Kidney (tissue), 14 donors: ENCODE measurements around the gene RHOC. TPM values are rescaled to one million over a fixed set of nuclear protein-coding genes. Genes with fewer than 3 reads are reported as not detected.
A peak's percentile ranks its signal among the peaks of the same experiment; 100 is the strongest.

Source experiments
- DNase-seq, 5 donors: peaks; one replicate each; pipeline ENCODE4 v3.0.0-alpha.2; 2013 to 2020
- FAIRE-seq: peaks from 2 replicates; lab custom pipeline; 2012; peaks lifted over from hg19 to GRCh38; lab: Jason Lieb, UNC
- H3K27ac ChIP-seq, 2 donors: one replicate each; pipeline ENCODE4 v1.7.0; 2013; ENCODE audit warnings: low read depth in 2 of 2, low read length in 2 of 2, inconsistent platforms in 1 of 2
- H3K27me3 ChIP-seq: one replicate; pipeline ENCODE4 v1.7.1; 2013; ENCODE audit warnings: low read length, inconsistent platforms; ENCODE audit not compliant: control insufficient read depth, insufficient read depth
- H3K36me3 ChIP-seq, 3 donors: one replicate each; pipeline versions ENCODE4 v1.7.0 to v1.7.1; 2013; ENCODE audit warnings: low read length in 3 of 3, control low read depth in 1 of 3, inconsistent platforms in 1 of 3; ENCODE audit not compliant: insufficient read depth in 3 of 3, control insufficient read depth in 2 of 3
- H3K4me1 ChIP-seq, 3 donors: one replicate each; pipeline versions ENCODE4 v1.7.0 to v1.7.1; 2013; ENCODE audit warnings: low read length in 3 of 3, inconsistent platforms in 1 of 3, low read depth in 1 of 3; ENCODE audit not compliant: control insufficient read depth in 2 of 3, insufficient read depth in 2 of 3
- H3K4me3 ChIP-seq, 3 donors: one replicate each; pipeline versions ENCODE4 v1.7.0 to v1.8.1; 2013; ENCODE audit warnings: low read length in 3 of 3, control low read depth in 1 of 3, inconsistent platforms in 1 of 3
- H3K9ac ChIP-seq, 3 donors: one replicate each; pipeline versions ENCODE4 v1.7.0 to v1.7.1; 2013; ENCODE audit warnings: low read length in 3 of 3, control low read depth in 1 of 3, inconsistent platforms in 1 of 3
- H3K9me3 ChIP-seq, 3 donors: one replicate each; pipeline versions ENCODE4 v1.7.0 to v1.7.1; 2013; ENCODE audit warnings: low read length in 3 of 3, control low read depth in 1 of 3, inconsistent platforms in 1 of 3; ENCODE audit not compliant: control insufficient read depth in 2 of 3, insufficient read depth in 1 of 3
- intact Hi-C: fragments of 100-400 bp; cut with DNase I; formaldehyde crosslinking; loops from one replicate; pipeline ENCODE4 v1.11.1; 2022
- polyA plus RNA-seq: library from polyadenylated mRNA; stranded (reverse); fragments of 350-450 nt; fragmentation: Illumina TruSeq; extraction: RNeasy Lipid Tissue Mini Kit (QIAGEN cat#74804); gene quantifications from one replicate; pipeline ENCODE4 v1.2.3, GENCODE V29; 2014; ENCODE audit warnings: low read depth, low replicate concordance; ENCODE audit not compliant: insufficient read depth
- total RNA-seq: library from RNA; stranded (reverse); fragmentation: NEBNext Ultra II Directional; extraction: Animal tissue kit (Norgen Biotek cat#: 25700); gene quantifications from one replicate; pipeline ENCODE4 v1.2.1, GENCODE V29; 2021
- TF ChIP-seq, protein P1 (sequence below): IDR thresholded peaks from 3 replicates; pipeline ENCODE4 v1.5.1; 2012; ENCODE audit warnings: mild to moderate bottlenecking, moderate library complexity, borderline replicate concordance; ENCODE audit not compliant: insufficient read depth; ENCODE audit errors: extremely low read depth
- donor health status: control.
- donor health status: control.
- donor health status: control.
- donor health status: control.
- donor health status: control.
- donor health status: DM: yes; HTN: yes; CAD: no.
- donor health status: Normal renal cell carcinoma (clear cell type).

RHOC gene
- total and polyA plus RNA-seq, 2 donors from 2014 or later, result 270 to 501 TPM

GRCh38 chr1:112710159-112710558 is 3.2 kb upstream of the RHOC start:
- FAIRE-seq (no peak), DNase-seq (peak in 1 of 5 donors; percentile 34)
- H3K9ac ChIP-seq, result no peak overlapping the region
- H3K36me3 ChIP-seq, result no peaks in the 10 kb centered on the region
- no peak overlapping the region for H3K4me3 ChIP-seq
- no peaks in the 10 kb centered on the region for H3K27me3 ChIP-seq
- H3K4me1 ChIP-seq, result peaks cover 0 to 23% (median 18%) of the 10 kb centered on the region in 3 donors
- TF ChIP-seq, protein P1, sequence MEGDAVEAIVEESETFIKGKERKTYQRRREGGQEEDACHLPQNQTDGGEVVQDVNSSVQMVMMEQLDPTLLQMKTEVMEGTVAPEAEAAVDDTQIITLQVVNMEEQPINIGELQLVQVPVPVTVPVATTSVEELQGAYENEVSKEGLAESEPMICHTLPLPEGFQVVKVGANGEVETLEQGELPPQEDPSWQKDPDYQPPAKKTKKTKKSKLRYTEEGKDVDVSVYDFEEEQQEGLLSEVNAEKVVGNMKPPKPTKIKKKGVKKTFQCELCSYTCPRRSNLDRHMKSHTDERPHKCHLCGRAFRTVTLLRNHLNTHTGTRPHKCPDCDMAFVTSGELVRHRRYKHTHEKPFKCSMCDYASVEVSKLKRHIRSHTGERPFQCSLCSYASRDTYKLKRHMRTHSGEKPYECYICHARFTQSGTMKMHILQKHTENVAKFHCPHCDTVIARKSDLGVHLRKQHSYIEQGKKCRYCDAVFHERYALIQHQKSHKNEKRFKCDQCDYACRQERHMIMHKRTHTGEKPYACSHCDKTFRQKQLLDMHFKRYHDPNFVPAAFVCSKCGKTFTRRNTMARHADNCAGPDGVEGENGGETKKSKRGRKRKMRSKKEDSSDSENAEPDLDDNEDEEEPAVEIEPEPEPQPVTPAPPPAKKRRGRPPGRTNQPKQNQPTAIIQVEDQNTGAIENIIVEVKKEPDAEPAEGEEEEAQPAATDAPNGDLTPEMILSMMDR, result no peak
- intact Hi-C loops, result no loop called here
- H3K9me3 ChIP-seq, result no peaks in the 10 kb centered on the region
- H3K27ac ChIP-seq, result no peak overlapping the region

- Histone ChIP-seq H3K9ac (no peak overlapping the region), H3K9me3 (no peaks in the 10 kb centered on the region), H3K27ac (no peak overlapping the region), H3K4me1 (peaks cover 0 to 23% (median 20%) of the 10 kb centered on the region in 3 donors), H3K36me3 (no peaks in the 10 kb centered on the region), H3K4me3 (no peak overlapping the region), H3K27me3 (no peaks in the 10 kb centered on the region)
- intact Hi-C loops, result no loop called here
- no peak for FAIRE-seq
- TF ChIP-seq, protein P1, result no peak
- peak in 1 of 5 donors; percentile 24 for DNase-seq
Measured at GRCh38 chr1:112708489-112708888, 1.6 kb upstream of the RHOC start.

- Histone ChIP-seq H3K9me3 (no peaks in the 10 kb centered on the region), H3K36me3 (peaks cover 0 to 3% (median 0%) of the 10 kb centered on the region in 3 donors), H3K27me3 (no peaks in the 10 kb centered on the region), H3K4me3 (peak overlapping the region in 1 of 3 donors; percentile 60), H3K9ac (peak overlapping the region in 1 of 3 donors; percentile 62), H3K4me1 (peaks cover 0 to 27% (median 20%) of the 10 kb centered on the region in 3 donors), H3K27ac (no peak overlapping the region)
- TF ChIP-seq, protein P1, result no peak
- DNase-seq, result peak in 1 of 5 donors; percentile 28
- no peak for FAIRE-seq
- intact Hi-C loops, result no loop called here
Measured at GRCh38 chr1:112708002-112708448, 1.1 kb upstream of the RHOC start.
